Esophagus muscularis mucosa (tissue), 4 donors: ENCODE data around the gene GALNS. TPM values are rescaled to one million over a fixed set of nuclear protein-coding genes. Genes with fewer than 3 reads are reported as not detected.

Experiments
- DNase-seq: peaks from one replicate; pipeline ENCODE4 v3.0.0-alpha.2; 2017; ENCODE audit errors: extremely low spot score
- H3K27ac ChIP-seq, 4 donors: fragments of 200-600 bp; sonication (generic); replicated peaks in 1 of 4; 1 replicate in 3 of 4; 2 replicates in 1 of 4; pipeline ENCODE4 v1.5.1; 2016 to 2019; ENCODE audit warnings: mild to moderate bottlenecking in 1 of 4
- H3K27me3 ChIP-seq, 4 donors: fragments of 200-600 bp; sonication (generic); one replicate each; pipeline versions ENCODE4 v1.5.1 to v1.6.0; 2016 to 2019
- H3K36me3 ChIP-seq, 4 donors: fragments of 200-600 bp; sonication (generic); one replicate each; pipeline ENCODE4 v1.5.1; 2016 to 2019
- H3K4me1 ChIP-seq, 4 donors: fragments of 200-600 bp; sonication (generic); one replicate each; pipeline ENCODE4 v1.5.1; 2016 to 2019
- H3K4me3 ChIP-seq, 4 donors: fragments of 200-600 bp; sonication (generic); 1 replicate in 2 of 4; 2 replicates in 2 of 4; pipeline ENCODE4 v1.5.1; 2016 to 2019; ENCODE audit warnings: mild to moderate bottlenecking in 4 of 4, moderate library complexity in 1 of 4
- H3K9me3 ChIP-seq, 4 donors: fragments of 200-600 bp; sonication (generic); 1 replicate in 3 of 4; 2 replicates in 1 of 4; pipeline ENCODE4 v1.5.1; 2016 to 2019
- CTCF ChIP-seq, 3 experiments: fragments of 200-600 bp in 2 of 3; fragments of 450-650 bp in 1 of 3; sonication (generic) in 2 of 3; IDR thresholded peaks; one replicate each; pipeline ENCODE4 v1.5.1; 2017 to 2019; ENCODE audit warnings: antibody characterized with exemption in 3 of 3, mild to moderate bottlenecking in 2 of 3, moderate library complexity in 1 of 3
- EP300 ChIP-seq: sonication (generic); formaldehyde crosslinking; IDR thresholded peaks from one replicate; pipeline ENCODE4 v1.6.1; 2017; ENCODE audit warnings: antibody characterized with exemption
- POLR2A ChIP-seq: fragments of 450-650 bp; IDR thresholded peaks from one replicate; pipeline ENCODE4 v1.6.1; 2017; ENCODE audit warnings: antibody characterized with exemption, moderate library complexity, mild to moderate bottlenecking, low read depth
- POLR2AphosphoS5 ChIP-seq, 2 donors: sonication (generic); formaldehyde crosslinking; IDR thresholded peaks; one replicate each; pipeline ENCODE4 v1.6.1; 2017; ENCODE audit warnings: antibody characterized with exemption in 2 of 2
- WGBS: methylation state at CpG from one replicate; pipeline ENCODE4 v1.1.5; 2018; 5-methylcytosine and 5-hydroxymethylcytosine counted together
- intact Hi-C: fragments of 100-400 bp; cut with DNase I; formaldehyde crosslinking; loops from one replicate; pipeline ENCODE4 v1.15.1; 2023
- total RNA-seq, 4 donors: library from RNA; depleted of rRNA; stranded (reverse); fragments of >200 nt; gene quantifications; one replicate each; pipeline versions ENCODE4 v1.1.0 to v1.2.1, GENCODE V29; 2016

Gene GALNS
- total RNA-seq, 4 donors from 2014 or later: 9.5 to 19.1 (median 11.0) TPM

DNA sequence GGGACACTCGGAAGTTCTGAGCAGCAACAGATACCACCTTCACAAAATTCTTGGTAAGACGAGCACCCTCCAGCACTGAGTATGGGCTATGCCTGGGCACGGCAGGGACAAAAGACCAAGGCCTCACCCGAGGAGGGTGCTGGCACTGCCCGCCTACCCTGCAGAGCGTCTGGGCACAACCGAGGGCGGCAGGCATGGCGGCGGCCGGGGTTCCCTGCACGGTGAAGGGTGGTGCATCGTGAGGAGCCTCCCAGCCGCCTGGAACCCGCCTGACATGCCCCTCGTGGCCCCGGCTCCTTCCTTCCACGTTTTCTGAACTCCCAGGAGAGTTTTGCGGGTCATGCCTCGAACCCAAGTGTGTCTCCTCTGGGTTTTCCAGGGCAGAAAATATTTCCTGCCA lies 18.9 kb downstream of the GALNS start:
- Histone ChIP-seq H3K27me3 (no peaks in the 10 kb centered on the region), H3K9me3 (no peaks in the 10 kb centered on the region), H3K4me3 (no peak overlapping the region), H3K36me3 (peaks cover 24 to 74% (median 61%) of the 10 kb centered on the region in 4 donors), H3K27ac (no peak overlapping the region), H3K4me1 (no peaks in the 10 kb centered on the region)
- DNase-seq: no peak
- TF ChIP-seq CTCF (IDR thresholded peaks at IDR 0.05) (no peak), POLR2AphosphoS5 (IDR thresholded peaks at IDR 0.05) (no peak), EP300 (no peak), POLR2A (no peak)
- intact Hi-C loops: no loop called here
- WGBS: 93% methylated on average over 18 of the region's 20 CpGs

DNA sequence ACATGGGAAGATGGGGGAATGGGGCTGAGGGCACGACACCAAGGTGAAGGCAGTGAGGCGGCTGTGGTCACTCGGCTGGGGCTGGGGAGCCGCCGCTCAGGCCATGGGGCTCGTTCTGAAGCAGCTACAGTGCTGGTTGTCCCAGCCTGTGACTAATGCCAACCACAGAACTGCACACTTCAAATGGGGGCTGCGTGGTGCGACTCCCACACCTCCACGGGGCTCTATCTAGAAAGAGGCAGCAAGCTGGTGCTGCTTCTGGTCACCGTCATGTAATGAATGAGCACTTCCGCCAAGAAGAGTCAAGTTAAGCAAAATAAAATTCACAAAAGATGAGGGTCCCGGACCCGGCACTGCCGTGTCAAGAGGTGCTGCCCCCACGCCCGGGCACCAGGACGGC lies 20.0 kb downstream of the GALNS start:
- DNase-seq: no peak
- H3K36me3 ChIP-seq: peaks cover 24 to 66% (median 54%) of the 10 kb centered on the region in 4 donors

DNA sequence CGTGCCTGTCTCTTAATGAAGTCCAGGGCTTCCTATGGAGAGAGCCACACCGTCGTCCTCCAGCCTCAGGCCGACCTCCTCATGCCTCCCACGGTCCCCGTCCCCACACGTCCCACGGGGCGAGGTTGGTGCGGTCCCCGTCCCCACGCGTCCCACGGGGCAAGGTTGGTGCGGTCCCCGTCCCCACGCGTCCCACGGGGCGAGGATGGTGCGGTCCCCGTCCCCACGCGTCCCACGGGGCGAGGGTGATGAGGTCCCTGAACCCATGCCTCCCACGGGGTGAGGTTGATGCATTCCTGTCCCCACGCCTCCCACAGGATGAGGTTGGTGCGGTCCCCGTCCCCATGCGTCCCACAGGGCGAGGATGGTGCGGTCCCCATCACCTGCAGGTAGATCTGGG lies 20.9 kb downstream of the GALNS start:
- Histone ChIP-seq H3K4me3 (no peak overlapping the region), H3K4me1 (no peaks in the 10 kb centered on the region), H3K27ac (no peak overlapping the region), H3K9me3 (no peaks in the 10 kb centered on the region), H3K36me3 (peaks cover 24 to 59% (median 48%) of the 10 kb centered on the region in 4 donors), H3K27me3 (no peaks in the 10 kb centered on the region)
- no peak for DNase-seq
- no peak for TF ChIP-seq EP300
- TF ChIP-seq POLR2AphosphoS5 (IDR thresholded peaks at IDR 0.05): no peak
- TF ChIP-seq POLR2A: no peak
- WGBS: 96% methylated on average over 15 of the region's 33 CpGs
- intact Hi-C loops: no loop called here

More for the DNA sequence above, 20.0 kb downstream of the GALNS start:
- Histone ChIP-seq H3K27me3 (no peaks in the 10 kb centered on the region), H3K4me3 (no peak overlapping the region), H3K4me1 (no peaks in the 10 kb centered on the region), H3K27ac (no peak overlapping the region), H3K9me3 (no peaks in the 10 kb centered on the region)
- 90% methylated on average over 16 of the region's 17 CpGs for WGBS
- intact Hi-C loops: no loop called here
- TF ChIP-seq POLR2A: no peak
- TF ChIP-seq POLR2AphosphoS5 (IDR thresholded peaks at IDR 0.05): no peak
- TF ChIP-seq CTCF (IDR thresholded peaks at IDR 0.05): no peak
- TF ChIP-seq EP300: no peak

DNA sequence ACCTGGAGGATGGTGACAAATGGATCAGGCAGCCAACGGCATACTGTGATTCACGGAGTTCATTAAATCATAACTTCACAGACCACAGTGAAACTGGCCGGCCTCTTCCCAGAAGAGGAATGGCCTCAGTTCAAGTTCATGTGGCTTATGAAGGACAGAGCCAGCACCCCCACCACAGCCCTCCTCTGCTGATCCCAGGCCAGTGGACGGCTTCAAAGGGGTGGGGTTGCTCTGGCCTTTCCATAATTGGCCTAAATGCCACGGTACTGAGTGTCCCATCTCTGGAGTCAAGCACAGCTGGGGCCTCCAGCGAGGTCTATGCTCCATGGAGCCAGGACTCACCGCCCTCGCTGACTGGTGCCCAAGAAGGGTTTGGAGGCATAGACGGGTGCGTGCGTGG lies 21.4 kb downstream of the GALNS start:
- Histone ChIP-seq H3K4me1 (no peaks in the 10 kb centered on the region), H3K36me3 (peaks cover 21 to 58% (median 46%) of the 10 kb centered on the region in 4 donors), H3K27me3 (no peaks in the 10 kb centered on the region), H3K9me3 (no peaks in the 10 kb centered on the region), H3K27ac (no peak overlapping the region), H3K4me3 (no peak overlapping the region)
- no peak for DNase-seq
- WGBS: 82% methylated on average over 9 of the region's 11 CpGs
- intact Hi-C loops: no loop called here
- no peak for TF ChIP-seq POLR2A
- TF ChIP-seq EP300: no peak
- TF ChIP-seq POLR2AphosphoS5 (IDR thresholded peaks at IDR 0.05): no peak
- TF ChIP-seq CTCF (IDR thresholded peaks at IDR 0.05): no peak

GRCh38 chr16:88834670-88835069 lies 22.1 kb downstream of the GALNS start:
- Histone ChIP-seq H3K27ac (no peak overlapping the region), H3K9me3 (no peaks in the 10 kb centered on the region), H3K4me3 (no peak overlapping the region), H3K4me1 (no peaks in the 10 kb centered on the region), H3K27me3 (no peaks in the 10 kb centered on the region), H3K36me3 (peaks cover 14 to 56% (median 41%) of the 10 kb centered on the region in 4 donors)
- TF ChIP-seq CTCF (IDR thresholded peaks at IDR 0.05) (no peak), EP300 (no peak), POLR2AphosphoS5 (IDR thresholded peaks at IDR 0.05) (no peak), POLR2A (no peak)
- WGBS: 92% methylated on average over 10 of the region's 13 CpGs
- DNase-seq: no peak
- intact Hi-C loops: no loop called here
